GM19455 (cell line): ENCODE results near the gene PANK2.
"Not testable (repeated sequence)": the region's sequence is repeated elsewhere in the genome, so short reads cannot be mapped to it uniquely, and the experiment has no call there.

Experiments
- ATAC-seq: cut with Tn5 transposase; IDR thresholded peaks from one replicate; pipeline ENCODE4 v1.9.1; 2021; ENCODE audit not compliant: unreplicated experiment

PANK2 gene

GRCh38 chr20:3925899-3926638 is 36.9 kb downstream of the PANK2 start:
- ATAC-seq = no peak

GRCh38 chr20:3927486-3928291 is 38.5 kb downstream of the PANK2 start:
- ATAC-seq = no peak

GRCh38 chr20:3929713-3930060 is 40.5 kb downstream of the PANK2 start:
- ATAC-seq = no peak

DNA sequence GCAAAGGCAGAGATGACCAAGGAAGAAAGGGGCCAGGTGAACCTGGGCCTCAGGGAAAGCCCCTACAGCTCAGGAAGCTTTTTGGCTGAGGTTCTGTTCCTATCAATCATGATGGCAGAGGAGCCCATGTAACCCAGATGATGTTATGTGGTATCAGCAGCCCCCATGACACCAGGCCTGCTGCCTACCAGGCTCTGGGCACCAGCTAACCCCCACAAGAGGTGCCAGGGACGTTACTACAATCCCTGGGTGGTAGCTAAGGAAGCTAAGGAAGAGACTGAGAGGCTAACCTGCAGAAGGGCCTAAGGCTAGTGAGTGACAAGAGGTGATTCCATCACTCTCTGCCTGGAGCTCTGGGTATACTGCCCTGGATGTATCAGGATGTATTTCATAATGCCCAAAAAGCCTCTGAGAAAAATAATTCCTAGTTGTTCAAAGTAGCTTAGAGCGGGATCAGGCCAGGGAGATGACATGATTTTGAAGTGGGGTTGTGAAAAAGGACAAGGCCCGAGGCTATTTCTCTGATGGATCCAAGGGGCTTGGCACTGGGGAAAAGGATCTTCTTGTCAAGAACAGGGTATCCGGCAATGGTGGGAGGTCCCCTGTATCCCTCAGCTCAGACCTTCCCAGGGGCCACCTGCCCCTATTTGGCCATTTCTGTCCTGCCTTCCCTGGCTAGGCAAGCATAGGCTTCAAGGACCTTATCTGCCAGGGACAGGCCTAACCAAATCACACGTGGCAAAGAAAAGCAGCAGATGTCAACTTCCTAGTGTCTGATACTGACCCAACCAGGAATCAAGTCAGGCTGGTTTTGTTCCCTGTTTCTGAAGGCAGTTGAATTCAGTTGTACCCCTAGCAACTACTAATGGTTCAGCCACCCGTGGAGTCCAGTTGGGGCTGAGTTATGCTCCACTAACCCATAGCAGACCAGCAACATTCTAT is 41.3 kb downstream of the PANK2 start:
- no peak for ATAC-seq

- ATAC-seq = no peak
These were observed 42.5 kb downstream of the PANK2 start for GRCh38 chr20:3931664-3932063.

DNA sequence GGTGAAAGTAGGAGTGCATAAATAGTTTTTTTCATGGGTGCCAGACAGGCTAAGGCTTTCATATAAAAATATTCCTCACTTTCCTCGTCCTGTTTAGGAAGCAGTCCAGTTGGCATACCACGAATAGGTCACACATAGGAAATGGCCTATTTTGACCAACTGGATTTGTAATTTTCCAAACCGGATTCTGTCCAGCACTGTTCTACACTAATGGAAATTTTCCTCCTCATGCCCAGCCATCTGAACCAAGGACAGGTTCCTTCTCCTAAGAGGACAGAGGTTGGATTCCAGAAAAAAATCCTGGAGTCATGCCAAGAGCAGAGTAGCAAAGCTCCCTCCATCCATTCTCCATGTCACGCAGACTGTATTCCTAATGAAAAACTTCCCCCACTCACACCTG is 43.1 kb downstream of the PANK2 start:
- ATAC-seq = no peak

- ATAC-seq = no peak
These were observed 43.5 kb downstream of the PANK2 start for GRCh38 chr20:3932681-3933080.

GRCh38 chr20:3933218-3933617 is 44.0 kb downstream of the PANK2 start:
- ATAC-seq = no peak

DNA sequence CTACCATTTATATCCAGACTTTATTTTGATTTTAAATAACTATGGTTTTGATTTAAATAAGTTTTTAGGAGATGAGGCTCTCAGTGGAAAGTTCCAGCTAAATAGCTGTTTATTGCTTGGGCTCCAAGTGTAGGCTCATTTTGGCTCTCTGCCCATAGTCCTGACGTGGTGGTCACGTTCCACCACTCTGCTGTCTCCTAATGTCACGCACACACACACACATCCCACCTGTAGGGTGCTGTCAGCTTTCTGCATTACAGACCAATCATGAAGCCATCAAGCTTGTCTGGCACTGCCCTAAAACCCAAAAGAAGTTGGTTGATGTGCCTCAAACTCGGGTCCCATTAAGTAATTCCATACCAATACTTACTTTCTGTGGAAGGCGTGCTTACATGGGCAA is 45.4 kb downstream of the PANK2 start:
- ATAC-seq = no peak

- ATAC-seq = no peak
These were observed 46.2 kb downstream of the PANK2 start for GRCh38 chr20:3935295-3935955.

DNA sequence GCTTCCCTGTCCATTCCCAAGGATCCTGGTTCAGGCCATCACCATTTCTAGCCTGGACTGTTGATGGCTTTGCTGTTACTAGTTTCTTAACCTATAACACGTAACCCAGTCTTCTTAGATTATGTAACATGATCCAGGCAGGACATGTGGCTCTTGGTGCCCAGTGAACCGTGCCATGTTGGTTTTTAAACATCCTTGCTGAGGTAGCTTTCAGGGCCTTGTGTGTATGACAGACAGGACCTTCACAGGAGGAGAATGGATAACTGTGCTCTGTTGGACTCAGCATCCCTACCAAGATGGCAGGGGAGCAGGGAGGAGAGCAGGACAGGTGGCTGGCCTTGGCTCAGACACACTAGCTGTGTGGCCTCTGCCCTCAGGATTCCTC is 46.8 kb downstream of the PANK2 start:
- no peak for ATAC-seq

DNA sequence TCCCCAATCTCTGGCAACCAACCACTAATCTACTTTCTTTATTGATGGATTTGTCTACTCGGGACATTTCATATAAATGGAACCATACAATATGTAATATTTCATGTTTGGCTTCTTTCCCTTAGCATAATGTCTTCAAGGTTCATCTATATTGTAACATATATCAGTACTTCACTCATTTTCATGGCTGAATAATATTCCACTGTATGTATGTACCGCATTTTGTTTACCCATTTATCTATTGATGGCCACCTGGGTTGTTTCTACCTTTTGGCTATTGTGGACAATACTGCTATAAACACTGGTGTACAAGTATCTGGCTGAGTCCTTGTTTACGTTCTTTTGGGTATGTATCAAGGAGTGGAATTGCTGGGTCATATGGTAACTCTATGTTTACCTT is 48.4 kb downstream of the PANK2 start:
- no peak for ATAC-seq

GRCh38 chr20:3940905-3941304 is 51.7 kb downstream of the PANK2 start:
- ATAC-seq = no peak

- not testable (repeated sequence) for ATAC-seq
These were observed 57.5 kb downstream of the PANK2 start for GRCh38 chr20:3946666-3947065.

- ATAC-seq = no peak
These were observed 75.5 kb downstream of the PANK2 start for GRCh38 chr20:3964719-3965118.

- ATAC-seq = no peak
These were observed 77.4 kb downstream of the PANK2 start for GRCh38 chr20:3966571-3966970.

GRCh38 chr20:3970016-3970415 is 80.8 kb downstream of the PANK2 start:
- ATAC-seq = no peak

DNA sequence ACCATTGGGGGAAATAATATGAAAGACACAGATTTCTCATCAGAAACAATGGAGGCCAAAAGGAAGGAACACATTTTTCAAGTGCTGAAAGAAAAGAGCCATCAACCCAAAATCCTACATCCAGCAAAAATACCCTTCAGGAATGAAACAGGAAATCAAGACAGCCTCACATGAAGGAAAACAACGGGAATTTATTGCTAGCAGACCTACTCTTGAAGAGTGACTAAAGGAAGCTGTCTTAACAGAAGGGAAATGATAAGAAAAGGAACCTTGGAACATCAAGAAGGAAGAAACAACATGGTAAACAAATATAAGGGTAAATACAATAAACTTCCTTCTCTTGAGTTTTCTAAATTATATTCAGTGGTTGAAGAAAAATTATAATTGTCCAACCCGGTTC is 82.0 kb downstream of the PANK2 start:
- no peak for ATAC-seq

DNA sequence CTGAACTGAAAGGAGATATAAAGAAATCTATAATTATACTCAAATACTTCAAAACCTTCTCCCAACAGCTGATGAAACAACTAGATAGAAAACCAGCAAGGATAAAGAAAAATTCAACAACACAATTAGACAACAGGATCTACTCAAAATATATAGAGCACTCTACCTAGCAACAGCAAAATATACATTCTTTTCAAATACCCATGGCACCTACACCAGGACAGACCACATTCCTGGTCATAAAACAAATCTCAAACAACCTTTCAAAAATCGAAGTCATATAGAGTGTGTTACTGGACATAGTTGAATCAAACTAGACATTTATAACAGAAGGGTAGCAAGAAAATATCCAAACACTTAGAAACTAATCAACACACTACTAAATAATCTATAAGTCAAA is 83.0 kb downstream of the PANK2 start:
- ATAC-seq = no peak

DNA sequence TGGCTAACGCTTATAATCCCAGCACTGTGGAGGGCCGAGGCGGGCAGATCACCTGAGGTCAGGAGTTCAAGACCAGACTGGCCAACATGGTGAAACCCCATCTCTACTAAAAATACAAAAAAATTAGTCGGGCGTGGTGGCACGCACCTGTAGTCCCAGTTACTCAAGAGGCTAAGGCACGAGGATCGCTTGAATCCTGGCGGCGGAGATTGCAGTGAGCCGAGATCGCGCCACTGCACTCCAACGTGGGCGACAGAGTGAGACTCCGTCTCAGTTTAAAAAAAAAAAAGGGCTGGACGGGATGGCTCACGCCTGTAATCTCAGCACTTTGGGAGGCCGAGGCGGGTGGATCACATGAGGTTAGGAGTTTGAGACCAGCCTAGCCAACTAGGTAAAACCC is 83.4 kb downstream of the PANK2 start:
- not testable (repeated sequence) for ATAC-seq

DNA sequence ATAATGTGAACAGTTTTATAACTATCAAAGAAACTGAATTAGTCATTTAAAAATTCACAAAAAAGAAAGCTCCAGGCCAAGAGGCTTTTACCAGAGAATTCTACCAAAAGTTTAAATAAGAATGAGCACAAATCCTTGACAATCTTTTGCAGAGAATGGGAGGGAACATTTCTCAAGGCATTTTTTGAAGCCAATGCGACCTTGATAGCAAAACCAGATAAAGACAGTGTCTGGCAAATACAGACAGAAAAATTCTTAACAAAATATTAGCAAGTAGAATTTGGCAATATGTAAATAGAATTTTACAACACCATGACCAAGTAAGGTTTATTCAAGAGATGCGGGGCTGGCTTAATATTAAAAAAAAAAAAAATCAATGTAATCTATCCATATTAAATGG is 84.5 kb downstream of the PANK2 start:
- no peak for ATAC-seq
